HepG2 (cell line): ENCODE measurements around the gene CLMP. TPM values are rescaled to one million over a fixed set of nuclear protein-coding genes. Genes with fewer than 3 reads are reported as not detected.

ENCODE experiments used
- ARID4A ChIP-seq: sonication (generic); formaldehyde crosslinking; IDR thresholded peaks from 2 replicates; pipeline ENCODE4 v1.5.0; 2020; ENCODE audit warnings: mild to moderate bottlenecking, missing genetic modification reagents, borderline replicate concordance
- HNF4A ChIP-seq: sonication (generic); formaldehyde crosslinking; IDR thresholded peaks from 2 replicates; pipeline ENCODE4 v1.4.0; 2020; ENCODE audit warnings: missing genetic modification reagents
- IRF2 ChIP-seq: IDR thresholded peaks from 2 replicates; pipeline ENCODE4 v1.6.1; 2018; ENCODE audit warnings: missing genetic modification reagents, missing compliant biosample characterization
- NFYB ChIP-seq: sonication (generic); formaldehyde crosslinking; IDR thresholded peaks from 2 replicates; pipeline ENCODE4 v1.4.0; 2020; ENCODE audit warnings: missing genetic modification reagents
- NR0B2 ChIP-seq: sonication (generic); formaldehyde crosslinking; IDR thresholded peaks from 2 replicates; pipeline ENCODE4 v1.4.0; 2020; ENCODE audit warnings: mild to moderate bottlenecking, missing genetic modification reagents
- RELA ChIP-seq: sonication (generic); formaldehyde crosslinking; IDR thresholded peaks from 2 replicates; pipeline ENCODE4 v1.4.0; 2020; ENCODE audit warnings: missing genetic modification reagents
- TBX3 ChIP-seq: fragments of 450-650 bp; IDR thresholded peaks from 2 replicates; pipeline ENCODE4 v1.6.1; 2017; ENCODE audit warnings: antibody characterized with exemption, mild to moderate bottlenecking, inconsistent platforms, borderline replicate concordance
- ZBTB44 ChIP-seq: sonication (generic); formaldehyde crosslinking; IDR thresholded peaks from 2 replicates; pipeline ENCODE4 v1.4.0; 2020; ENCODE audit warnings: missing genetic modification reagents
- ZFYVE20 ChIP-seq: sonication (generic); formaldehyde crosslinking; IDR thresholded peaks from 2 replicates; pipeline ENCODE4 v1.8.0; 2023; ENCODE audit warnings: low read depth, mild to moderate bottlenecking, moderate library complexity, missing genetic modification reagents, borderline replicate concordance
- ZNF567 ChIP-seq: sonication (generic); formaldehyde crosslinking; IDR thresholded peaks from 2 replicates; pipeline ENCODE4 v1.8.1; 2023; ENCODE audit warnings: mild to moderate bottlenecking, missing genetic modification reagents, borderline replicate concordance
- ZNF772 ChIP-seq: sonication (generic); formaldehyde crosslinking; IDR thresholded peaks from 2 replicates; pipeline ENCODE4 v1.5.0; 2020; ENCODE audit warnings: mild to moderate bottlenecking, missing genetic modification reagents
- ZNF788 ChIP-seq: sonication (generic); formaldehyde crosslinking; IDR thresholded peaks from 2 replicates; pipeline ENCODE4 v1.5.0; 2020; ENCODE audit warnings: mild to moderate bottlenecking, missing genetic modification reagents, borderline replicate concordance
- ZNF816 ChIP-seq: sonication (generic); formaldehyde crosslinking; IDR thresholded peaks from 2 replicates; pipeline ENCODE4 v1.8.0; 2022; ENCODE audit warnings: missing genetic modification reagents, mild to moderate bottlenecking, borderline replicate concordance
- ZZZ3 ChIP-seq: sonication (generic); formaldehyde crosslinking; IDR thresholded peaks from 2 replicates; pipeline ENCODE4 v1.4.0; 2020; ENCODE audit warnings: missing genetic modification reagents, mild to moderate bottlenecking, borderline replicate concordance
- polyA plus RNA-seq, 8 experiments: library from polyadenylated mRNA; depleted of rRNA in 3 of 8; stranded (reverse) in 7 of 8; unstranded in 1 of 8; fragments of >200 nt; fragmentation: Illumina TruSeq in 4 of 8; extraction: Trizol in 4 of 8; gene quantifications; 2 replicates each; pipeline versions ENCODE4 v1.2.1 to v1.2.3, GENCODE V29; 2011 to 2016; ENCODE audit warnings: low read depth in 4 of 8, missing spikeins in 1 of 8, mixed read lengths in 1 of 8; ENCODE audit not compliant: insufficient read depth in 1 of 8
- total RNA-seq, 5 experiments: library from RNA; depleted of rRNA; stranded (reverse); fragments of >200 nt; fragmentation: Illumina TruSeq; extraction: Trizol; gene quantifications; 2 replicates each; pipeline ENCODE4 v1.2.3, GENCODE V29; 2016; ENCODE audit warnings: low read depth in 1 of 5
- TF ChIP-seq, protein P1 (sequence below): sonication (generic); formaldehyde crosslinking; IDR thresholded peaks from 2 replicates; pipeline ENCODE4 v1.8.1; 2023; ENCODE audit warnings: mild to moderate bottlenecking, missing genetic modification reagents
- TF ChIP-seq, protein P2 (sequence below): sonication (generic); formaldehyde crosslinking; IDR thresholded peaks from 2 replicates; pipeline ENCODE4 v1.4.0; 2020; ENCODE audit warnings: missing genetic modification reagents, borderline replicate concordance

Gene CLMP
- total and polyA plus RNA-seq, 2 of the 13 experiments (the other 11 are each of a cell fraction or from before 2014, with no cell fraction given), result not detected

GRCh38 chr11:123061403-123062157 is 133.5 kb downstream of the CLMP start, which contains the start of gene HSPA8 (continued):
- TF ChIP-seq NR0B2, result peak; percentile 15; the same call in 1 of the 2 replicates
- TF ChIP-seq TBX3, result no peak
- TF ChIP-seq IRF2 (CRISPR knock-in tag), result no peak
- TF ChIP-seq ZNF772 (CRISPR knock-in tag), result peak; percentile 88
- TF ChIP-seq ZNF788 (CRISPR knock-in tag), result 0 out of 2 replicates have a peak, but pooled peaks have one; percentile 28
- TF ChIP-seq ARID4A, result peak; percentile 83
- no peak for TF ChIP-seq RELA (CRISPR knock-in tag)
- TF ChIP-seq HNF4A (CRISPR knock-in tag), result peak; percentile 9; the same call in 1 of the 2 replicates
- no peak for TF ChIP-seq ZFYVE20 (CRISPR knock-in tag)
- TF ChIP-seq ZNF567 (CRISPR knock-in tag), result no peak
- TF ChIP-seq, protein P1, sequence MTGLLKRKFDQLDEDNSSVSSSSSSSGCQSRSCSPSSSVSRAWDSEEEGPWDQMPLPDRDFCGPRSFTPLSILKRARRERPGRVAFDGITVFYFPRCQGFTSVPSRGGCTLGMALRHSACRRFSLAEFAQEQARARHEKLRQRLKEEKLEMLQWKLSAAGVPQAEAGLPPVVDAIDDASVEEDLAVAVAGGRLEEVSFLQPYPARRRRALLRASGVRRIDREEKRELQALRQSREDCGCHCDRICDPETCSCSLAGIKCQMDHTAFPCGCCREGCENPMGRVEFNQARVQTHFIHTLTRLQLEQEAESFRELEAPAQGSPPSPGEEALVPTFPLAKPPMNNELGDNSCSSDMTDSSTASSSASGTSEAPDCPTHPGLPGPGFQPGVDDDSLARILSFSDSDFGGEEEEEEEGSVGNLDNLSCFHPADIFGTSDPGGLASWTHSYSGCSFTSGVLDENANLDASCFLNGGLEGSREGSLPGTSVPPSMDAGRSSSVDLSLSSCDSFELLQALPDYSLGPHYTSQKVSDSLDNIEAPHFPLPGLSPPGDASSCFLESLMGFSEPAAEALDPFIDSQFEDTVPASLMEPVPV, result peak; percentile 58; the same call in 1 of the 2 replicates
- TF ChIP-seq, protein P2, sequence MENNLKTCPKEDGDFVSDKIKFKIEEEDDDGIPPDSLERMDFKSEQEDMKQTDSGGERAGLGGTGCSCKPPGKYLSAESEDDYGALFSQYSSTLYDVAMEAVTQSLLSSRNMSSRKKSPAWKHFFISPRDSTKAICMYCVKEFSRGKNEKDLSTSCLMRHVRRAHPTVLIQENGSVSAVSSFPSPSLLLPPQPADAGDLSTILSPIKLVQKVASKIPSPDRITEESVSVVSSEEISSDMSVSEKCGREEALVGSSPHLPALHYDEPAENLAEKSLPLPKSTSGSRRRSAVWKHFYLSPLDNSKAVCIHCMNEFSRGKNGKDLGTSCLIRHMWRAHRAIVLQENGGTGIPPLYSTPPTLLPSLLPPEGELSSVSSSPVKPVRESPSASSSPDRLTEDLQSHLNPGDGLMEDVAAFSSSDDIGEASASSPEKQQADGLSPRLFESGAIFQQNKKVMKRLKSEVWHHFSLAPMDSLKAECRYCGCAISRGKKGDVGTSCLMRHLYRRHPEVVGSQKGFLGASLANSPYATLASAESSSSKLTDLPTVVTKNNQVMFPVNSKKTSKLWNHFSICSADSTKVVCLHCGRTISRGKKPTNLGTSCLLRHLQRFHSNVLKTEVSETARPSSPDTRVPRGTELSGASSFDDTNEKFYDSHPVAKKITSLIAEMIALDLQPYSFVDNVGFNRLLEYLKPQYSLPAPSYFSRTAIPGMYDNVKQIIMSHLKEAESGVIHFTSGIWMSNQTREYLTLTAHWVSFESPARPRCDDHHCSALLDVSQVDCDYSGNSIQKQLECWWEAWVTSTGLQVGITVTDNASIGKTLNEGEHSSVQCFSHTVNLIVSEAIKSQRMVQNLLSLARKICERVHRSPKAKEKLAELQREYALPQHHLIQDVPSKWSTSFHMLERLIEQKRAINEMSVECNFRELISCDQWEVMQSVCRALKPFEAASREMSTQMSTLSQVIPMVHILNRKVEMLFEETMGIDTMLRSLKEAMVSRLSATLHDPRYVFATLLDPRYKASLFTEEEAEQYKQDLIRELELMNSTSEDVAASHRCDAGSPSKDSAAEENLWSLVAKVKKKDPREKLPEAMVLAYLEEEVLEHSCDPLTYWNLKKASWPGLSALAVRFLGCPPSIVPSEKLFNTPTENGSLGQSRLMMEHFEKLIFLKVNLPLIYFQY (CRISPR knock-in tag), result peak; percentile 65
- TF ChIP-seq ZBTB44 (CRISPR knock-in tag), result no peak
- TF ChIP-seq ZNF816 (CRISPR knock-in tag), result no peak
- TF ChIP-seq ZZZ3 (CRISPR knock-in tag), result 0 out of 2 replicates have a peak, but pooled peaks have one; percentile 18
- TF ChIP-seq NFYB (CRISPR knock-in tag), result no peak
